HG03039 (cell line): ENCODE data around the gene NGDN.
"Not testable (repeated sequence)": the region's sequence is repeated elsewhere in the genome, so short reads cannot be mapped to it uniquely, and the experiment has no call there.

ENCODE experiments used
- ATAC-seq: cut with Tn5 transposase; IDR thresholded peaks from one replicate; pipeline ENCODE4 v1.9.1; 2021; ENCODE audit warnings: mild to moderate bottlenecking, moderate library complexity; ENCODE audit not compliant: unreplicated experiment

Gene NGDN

GRCh38 chr14:23469127-23469905, at the start of gene NGDN:
Gene NGDN, plus strand, starts transcription at chr14:23469703. Its CDS starts 13 bp downstream, at chr14:23469716.
- ATAC-seq = peak; percentile 95

DNA sequence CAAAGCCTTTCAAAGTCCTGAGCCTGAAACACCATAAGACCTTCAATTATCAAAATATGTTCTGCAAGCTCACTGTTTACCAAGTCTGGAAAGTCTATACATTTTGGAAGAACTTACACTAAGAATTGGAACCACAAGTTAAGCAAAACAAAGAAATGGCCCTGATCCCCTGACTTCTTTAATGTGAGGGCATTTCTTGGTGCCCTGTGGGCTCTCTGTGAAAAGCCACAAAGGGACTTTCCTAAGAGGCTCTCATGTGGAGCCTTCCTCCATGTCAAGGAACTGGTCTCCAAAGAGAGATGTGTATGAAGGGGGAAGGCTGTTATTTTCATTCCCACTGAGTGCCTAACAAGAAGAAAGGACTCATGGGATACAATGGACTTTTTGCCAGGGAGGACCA, 47.9 kb upstream of the NGDN start:
- ATAC-seq = no peak

DNA sequence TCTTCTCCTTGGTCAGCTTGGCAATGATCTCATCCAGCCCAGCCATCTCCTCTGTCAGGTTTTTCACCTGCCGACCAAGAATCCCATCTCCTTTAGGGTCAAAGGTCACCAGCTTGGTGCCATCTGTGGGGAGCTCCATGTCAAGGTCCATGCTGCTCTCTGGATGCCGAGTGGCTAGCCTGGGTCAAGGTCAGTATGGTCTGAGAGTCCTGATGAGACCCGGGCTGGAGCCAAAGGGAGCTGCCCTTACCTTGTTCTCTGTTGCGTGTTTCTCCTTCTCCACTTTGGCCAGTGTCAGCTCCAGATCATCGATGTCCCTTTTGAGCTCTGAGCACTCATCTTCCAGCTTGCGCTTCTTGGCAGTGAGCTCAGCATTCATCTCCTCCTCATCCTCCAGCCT, 45.8 kb upstream of the NGDN start:
- no peak for ATAC-seq

DNA sequence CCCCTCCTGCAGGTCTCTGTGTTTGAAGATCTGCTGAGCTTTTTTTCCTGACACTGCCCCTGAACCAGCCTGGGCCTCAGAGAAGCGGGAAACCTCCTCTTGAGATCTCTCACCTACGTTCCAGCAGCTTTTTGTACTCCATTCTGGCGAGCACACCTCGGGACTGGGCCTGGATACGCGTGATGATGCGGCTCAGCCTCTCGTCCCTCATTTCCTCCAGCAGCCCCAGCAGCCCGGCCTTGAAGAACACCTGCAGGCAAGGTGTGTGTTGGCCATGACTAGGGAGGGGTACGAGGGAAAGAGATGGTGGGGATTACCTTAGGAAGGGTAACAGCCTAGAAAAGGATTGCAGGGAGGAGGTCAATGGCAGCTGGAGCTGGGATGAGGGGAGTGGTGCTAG, 44.3 kb upstream of the NGDN start:
- ATAC-seq = no peak

- not testable (repeated sequence) for ATAC-seq
Measured at GRCh38 chr14:23425798-23426197, 43.7 kb upstream of the NGDN start.

DNA sequence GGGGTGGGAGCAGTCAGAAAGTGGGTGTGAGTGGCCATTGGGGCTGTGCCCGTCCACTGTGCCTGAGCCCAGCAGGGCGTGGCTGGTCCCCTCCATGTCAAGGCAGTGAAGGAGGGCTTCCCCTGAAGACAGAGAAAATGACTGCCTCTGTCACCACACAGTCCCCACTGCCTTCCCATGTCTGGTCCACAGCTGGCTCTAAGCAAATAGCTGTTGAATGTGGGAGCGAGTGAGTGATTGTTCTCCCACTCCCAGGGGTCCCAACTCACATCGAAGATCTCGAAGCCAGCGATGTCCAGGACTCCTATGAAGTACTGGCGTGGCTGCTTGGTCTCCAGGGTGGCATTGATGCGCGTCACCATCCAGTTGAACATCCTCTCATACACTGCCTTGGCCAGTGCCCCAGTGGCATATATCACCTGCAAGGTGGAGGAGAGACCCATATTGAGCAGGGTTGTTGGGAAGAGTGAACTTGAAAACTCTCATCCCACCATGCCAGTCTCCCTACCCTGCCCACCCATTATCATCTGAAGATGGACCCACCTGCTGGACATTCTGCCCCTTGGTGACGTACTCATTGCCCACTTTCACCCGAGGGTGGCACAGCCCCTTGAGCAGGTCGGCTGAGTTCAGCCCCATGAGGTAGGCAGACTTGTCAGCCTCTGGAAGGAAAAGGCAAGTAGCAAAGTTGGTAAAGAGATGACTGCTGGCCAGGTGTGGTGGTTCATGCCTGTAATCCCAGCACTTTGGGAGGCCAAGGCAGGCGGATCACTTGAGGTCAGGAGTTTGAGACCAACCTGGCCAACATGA, 40.6 kb upstream of the NGDN start:
- no peak for ATAC-seq

- no peak for ATAC-seq
Measured at GRCh38 chr14:23430016-23430722, 39.3 kb upstream of the NGDN start.

GRCh38 chr14:23430723-23431085, 38.8 kb upstream of the NGDN start:
- no peak for ATAC-seq

DNA sequence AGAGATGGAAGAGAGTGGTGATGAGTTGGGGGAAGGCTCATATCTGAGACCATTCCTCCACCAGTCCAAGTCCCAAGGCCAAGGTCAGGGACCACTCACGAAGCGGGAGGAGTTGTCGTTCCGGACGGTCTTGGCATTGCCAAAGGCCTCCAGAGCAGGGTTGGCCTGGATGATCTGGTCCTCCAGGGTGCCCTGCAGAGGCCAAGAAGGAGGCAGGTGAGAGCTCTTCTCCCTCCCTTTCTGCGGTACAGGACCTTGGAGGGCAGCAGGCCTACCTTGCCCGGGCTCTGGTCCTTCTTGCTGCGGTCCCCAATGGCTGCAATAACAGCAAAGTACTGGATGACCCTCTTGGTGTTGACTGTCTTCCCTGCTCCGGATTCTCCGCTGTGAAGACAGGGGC, 38.0 kb upstream of the NGDN start:
- ATAC-seq = no peak

DNA sequence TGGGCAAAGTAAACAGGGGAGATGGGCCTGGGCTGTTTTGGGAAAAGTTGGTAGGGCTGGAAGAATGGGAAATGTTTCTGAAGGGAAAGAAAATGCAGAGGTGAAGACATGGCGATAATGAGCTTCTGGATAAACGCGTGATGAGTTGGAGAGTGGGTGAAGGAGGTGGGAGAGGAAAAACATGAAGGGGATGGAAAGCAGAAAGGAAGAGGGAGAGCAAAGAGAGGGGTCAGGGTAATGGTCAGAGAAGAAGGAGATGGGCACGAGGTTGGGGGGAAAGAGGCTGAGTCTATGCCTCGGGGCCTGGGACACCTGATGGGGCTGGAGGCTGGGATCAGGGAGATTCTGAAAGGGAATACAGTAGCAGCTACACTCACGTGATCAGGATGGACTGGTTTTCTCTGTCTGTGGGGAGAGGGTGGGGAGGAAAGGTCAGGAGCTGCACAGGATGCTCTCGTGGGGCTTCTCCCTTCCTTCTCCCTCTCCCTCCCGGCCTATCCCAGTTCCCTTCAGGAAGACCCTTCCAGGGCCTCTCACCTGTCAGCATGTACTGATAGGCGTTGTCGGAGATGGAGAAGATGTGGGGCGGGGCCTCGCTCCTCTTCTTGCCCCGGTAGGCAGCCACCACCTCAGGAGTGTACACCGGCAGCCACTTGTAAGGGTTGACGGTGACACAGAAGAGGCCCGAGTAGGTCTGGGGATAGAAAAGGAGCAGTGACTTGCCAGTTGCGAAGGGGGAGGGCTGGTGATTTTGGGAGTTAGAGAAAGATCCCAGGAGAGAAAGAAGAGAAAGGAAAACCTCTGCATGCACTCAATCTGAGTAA, 37.2 kb upstream of the NGDN start:
- ATAC-seq = no peak

- ATAC-seq = no peak
Measured at GRCh38 chr14:23432946-23433345, 36.6 kb upstream of the NGDN start.

DNA sequence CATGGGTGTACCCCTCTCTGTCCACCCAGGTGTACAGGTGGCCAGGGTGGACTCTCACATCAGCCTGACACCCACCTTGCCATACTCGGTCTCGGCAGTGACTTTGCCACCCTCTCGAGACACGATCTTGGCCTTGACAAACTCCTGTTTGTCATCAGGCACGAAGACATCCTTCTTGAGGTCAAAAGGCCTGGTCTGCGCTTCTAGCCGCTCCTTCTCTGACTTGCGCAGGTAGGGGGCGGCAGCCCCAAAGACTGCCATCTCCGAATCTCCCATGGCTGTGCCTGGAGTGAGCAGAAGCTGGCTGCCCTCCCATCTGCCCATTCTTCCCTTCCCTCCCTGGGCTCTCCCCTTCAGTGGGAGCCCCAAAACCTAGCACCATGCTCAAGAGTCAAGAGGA, 36.0 kb upstream of the NGDN start:
- no peak for ATAC-seq

DNA sequence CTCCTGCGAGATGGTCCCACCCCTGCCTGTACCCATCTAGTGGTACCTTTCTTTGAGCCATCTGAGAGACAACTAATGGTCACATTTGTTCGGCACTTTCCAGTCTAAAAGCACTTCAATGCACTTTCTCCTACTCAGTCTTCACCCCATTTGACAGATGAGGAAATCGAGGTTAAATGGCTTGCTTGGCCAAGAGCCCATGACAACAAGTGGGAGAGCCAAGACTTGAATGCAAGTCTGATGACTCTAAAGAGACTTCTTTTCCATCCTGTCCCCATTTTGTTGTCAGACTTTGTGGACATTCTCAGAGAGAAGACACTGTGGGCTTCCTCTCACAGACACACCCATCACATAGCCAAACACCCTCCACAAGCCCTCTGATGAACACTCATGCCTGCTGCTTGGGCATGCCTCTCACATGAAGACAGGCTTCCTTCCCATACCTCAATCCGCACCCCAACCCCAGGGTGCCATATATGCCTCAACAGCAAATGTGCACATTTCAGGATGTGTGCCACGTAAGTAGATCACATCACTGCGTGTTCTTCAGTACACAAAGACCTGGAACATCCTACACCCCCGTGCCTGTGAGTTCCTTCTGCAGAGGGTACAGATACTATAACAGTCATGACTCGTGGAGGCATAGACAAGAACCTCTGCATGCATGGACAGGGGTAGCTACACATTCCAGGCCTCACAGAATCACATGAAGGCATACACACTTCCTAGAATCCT, 34.8 kb upstream of the NGDN start:
- ATAC-seq = no peak

DNA sequence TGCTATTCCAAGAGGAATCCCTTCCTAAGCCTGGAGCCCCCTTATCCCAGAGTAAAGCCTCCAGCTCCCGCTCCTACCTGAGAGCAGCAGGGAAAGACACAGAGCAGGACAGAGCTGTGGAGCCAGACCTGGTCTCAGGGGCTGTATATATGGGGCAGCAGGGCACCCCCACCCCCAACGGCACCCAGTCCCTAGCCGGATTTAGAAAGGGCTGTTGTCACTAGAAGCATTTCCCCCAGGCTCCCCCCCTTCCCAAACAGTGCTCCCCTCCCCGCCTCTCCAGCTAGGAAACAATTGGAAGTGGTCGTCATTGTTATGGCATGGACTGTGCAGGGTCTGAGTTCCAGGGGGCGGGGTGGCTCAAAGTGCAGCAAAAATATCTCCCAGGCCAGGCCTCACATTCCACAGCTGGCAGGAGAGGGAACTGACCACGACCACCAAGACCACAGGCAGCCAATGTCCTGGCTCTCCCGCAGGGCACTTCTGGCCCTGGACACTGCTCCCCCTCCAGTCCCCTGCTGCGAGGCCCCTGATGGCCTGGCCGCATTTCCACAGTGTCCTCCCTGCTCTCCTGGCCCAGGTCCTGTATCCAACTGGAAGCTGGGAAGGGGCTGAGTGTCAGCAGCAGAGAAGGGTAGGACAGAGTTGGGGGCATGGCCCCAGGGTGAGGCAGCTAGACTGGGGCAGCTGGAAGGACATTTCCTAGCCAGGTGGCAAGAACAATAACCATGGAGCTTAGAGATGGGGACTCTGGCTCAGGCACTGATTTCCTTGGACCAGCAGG, 33.8 kb upstream of the NGDN start, which contains the start of gene MYH7:
MYH7 (minus strand) TSS at position 118 of the 784 bp plus-strand sequence. CDS start 1,928 bp downstream, outside the sequence.
- no peak for ATAC-seq

GRCh38 chr14:23436327-23437132, 33.0 kb upstream of the NGDN start:
- ATAC-seq = no peak

DNA sequence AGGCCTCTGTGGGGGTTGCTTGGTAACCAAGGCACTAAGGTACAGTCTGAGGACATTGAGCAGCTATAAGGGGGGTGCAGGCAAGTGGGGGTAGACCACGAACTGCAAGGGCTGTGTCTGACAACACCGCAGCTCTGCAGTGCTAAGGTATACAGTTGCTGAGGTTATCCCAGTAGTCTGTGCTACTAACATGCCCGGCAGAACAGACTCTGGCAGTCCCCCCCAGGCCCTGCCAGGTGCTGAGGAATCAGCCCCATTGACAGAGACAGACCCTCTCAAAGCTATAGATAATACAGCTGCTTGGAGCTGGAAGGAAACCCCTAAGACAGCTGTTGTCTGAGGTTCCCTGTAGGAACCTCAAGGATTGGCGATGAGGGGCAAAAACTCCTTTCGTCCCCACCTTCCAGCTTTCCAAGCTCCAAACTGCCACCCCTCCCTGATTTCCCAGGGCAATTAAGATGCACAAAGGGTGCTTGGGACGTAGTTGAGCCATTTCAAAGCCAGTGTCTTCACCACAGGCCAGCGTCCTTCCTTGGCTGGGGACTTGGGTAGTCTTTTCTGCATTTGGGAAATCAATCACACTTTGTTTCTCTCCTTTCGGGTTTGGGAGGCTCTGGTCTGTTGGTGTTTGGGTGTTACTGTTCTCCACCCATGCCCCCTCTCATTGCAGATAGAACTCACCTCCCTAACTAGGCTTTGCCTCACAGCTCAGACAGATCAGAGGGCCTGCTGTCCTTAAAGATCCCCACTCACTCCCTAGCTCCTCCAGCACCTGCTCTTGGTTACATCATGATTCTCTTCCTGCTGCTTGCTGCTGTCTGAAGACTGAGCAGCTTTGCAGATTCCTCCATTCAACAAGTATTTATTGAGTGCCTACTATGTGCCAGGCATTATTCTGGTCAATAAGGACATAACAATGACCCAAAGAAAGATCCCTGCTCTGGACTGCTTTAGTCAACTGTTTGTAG, 32.1 kb upstream of the NGDN start:
- ATAC-seq = no peak
